ENCODE data around the gene PROS1.
"Not testable (repeated sequence)": the region's sequence is repeated elsewhere in the genome, so short reads cannot be mapped to it uniquely, and the experiment has no call there.

The PROS1 gene

GRCh38 chr3:93855401-93855800 is 118.3 kb downstream of the PROS1 start:
- H3K27ac ChIP-seq, result no peak overlapping the region
- no peak for TF ChIP-seq CTCF (conservative IDR thresholded peaks at IDR 0.05)
- no peak for TF ChIP-seq ZFX (IDR thresholded peaks at IDR 0.05)

- not testable (repeated sequence) for H3K27ac ChIP-seq
These were observed 121.5 kb downstream of the PROS1 start for GRCh38 chr3:93852228-93852627.

GRCh38 chr3:93843981-93844380 is 129.7 kb downstream of the PROS1 start:
- TF ChIP-seq ZFX (IDR thresholded peaks at IDR 0.05), result no peak
- TF ChIP-seq CTCF (conservative IDR thresholded peaks at IDR 0.05), result no peak
- H3K27ac ChIP-seq, result no peak overlapping the region

- H3K27ac ChIP-seq, result not testable (repeated sequence)
These were observed 134.5 kb downstream of the PROS1 start for GRCh38 chr3:93839193-93839592.

Data from C4-2B (cell line).